ENCODE measurements around the gene MINAR1.

The MINAR1 gene

GRCh38 chr15:79463043-79463780 lies 31.1 kb downstream of the MINAR1 start:
- no peak for DNase-seq (ENCODE audit: low read depth in 2 of 2)

- DNase-seq (ENCODE audit: low read depth in 2 of 2), result no peak
Observed at GRCh38 chr15:79463781-79464270, 31.7 kb downstream of the MINAR1 start.

GRCh38 chr15:79466488-79466887 lies 34.4 kb downstream of the MINAR1 start:
- DNase-seq (ENCODE audit: low read depth in 2 of 2), result no peak

- no peak for DNase-seq (ENCODE audit: low read depth in 2 of 2)
Observed at GRCh38 chr15:79467865-79468586, 35.9 kb downstream of the MINAR1 start.

- no peak for DNase-seq (ENCODE audit: low read depth in 2 of 2)
Observed at GRCh38 chr15:79472446-79472845, 40.3 kb downstream of the MINAR1 start.

GRCh38 chr15:79474252-79474651 lies 42.1 kb downstream of the MINAR1 start:
- DNase-seq (ENCODE audit: low read depth in 2 of 2), result no peak

- DNase-seq (ENCODE audit: low read depth in 2 of 2), result no peak
Observed at GRCh38 chr15:79475306-79475705, 43.2 kb downstream of the MINAR1 start.

- no peak for DNase-seq (ENCODE audit: low read depth in 2 of 2)
Observed at GRCh38 chr15:79478108-79478507, 46.0 kb downstream of the MINAR1 start.

GRCh38 chr15:79479616-79480015 lies 47.5 kb downstream of the MINAR1 start:
- no peak for DNase-seq (ENCODE audit: low read depth in 2 of 2)

GRCh38 chr15:79481793-79482192 lies 49.7 kb downstream of the MINAR1 start:
- no peak for DNase-seq (ENCODE audit: low read depth in 2 of 2)

Measured in stimulated activated CD8-positive, alpha-beta memory T cell treated with anti-CD3 and anti-CD28 coated beads, Interleukin-2, amount 100 ng/mL, for 1 hour (primary cell).